ENCODE measurements around the gene SLC2A13.

- TF ChIP-seq CTCF (IDR thresholded peaks at IDR 0.05 in 8 of 11, conservative IDR thresholded peaks at IDR 0.05 in 3 of 11) (no peak), POLR2AphosphoS5 (IDR thresholded peaks at IDR 0.05) (no peak)
Measured at GRCh38 chr12:40098406-40099145, 7.3 kb downstream of the SLC2A13 start.
